ENCODE results near the gene ODAD2.

GRCh38 chr10:27838361-27838760, 160.5 kb downstream of the ODAD2 start:
- TF ChIP-seq EZH2phosphoT487 (IDR thresholded peaks at IDR 0.05; ENCODE audit: low read depth, severe bottlenecking, unreplicated experiment), result no peak
- no peak for TF ChIP-seq CTCF (IDR thresholded peaks at IDR 0.05; ENCODE audit: poor library complexity)
- TF ChIP-seq EZH2 (IDR thresholded peaks at IDR 0.05; ENCODE audit: borderline replicate concordance), result no peak

Data from hepatocyte (in vitro differentiated cells).